ENCODE measurements around the gene KCNE4. TPM values are rescaled to one million over a fixed set of nuclear protein-coding genes. Genes with fewer than 3 reads are reported as not detected.

KCNE4 gene
- total RNA-seq, 3 donors from 2014 or later = 0.55 to 5.8 (median 2.0) TPM

GRCh38 chr2:223054193-223054781 is 2.3 kb downstream of the KCNE4 start:
- no peak for TF ChIP-seq CTCF (IDR thresholded peaks at IDR 0.05)
- H3K9me3 ChIP-seq = no peaks in the 10 kb centered on the region
- ATAC-seq = peak; percentile 14
- no peak overlapping the region for H3K4me3 ChIP-seq
- intact Hi-C loops (cut with DNase I, micrococcal nuclease) = no loop called here
- peaks cover 4% of the 10 kb centered on the region for H3K4me1 ChIP-seq (ENCODE audit: low read depth)
- DNase-seq = peak in 2 of 3 donors; percentile 25 to 48
- H3K36me3 ChIP-seq (ENCODE audit: low read depth) = no peaks in the 10 kb centered on the region

GRCh38 chr2:223055140-223055539 is 3.1 kb downstream of the KCNE4 start:
- intact Hi-C loops (cut with DNase I, micrococcal nuclease) = no loop called here
- no peak for ATAC-seq
- H3K9me3 ChIP-seq = no peaks in the 10 kb centered on the region
- peaks cover 4% of the 10 kb centered on the region for H3K4me1 ChIP-seq (ENCODE audit: low read depth)
- H3K36me3 ChIP-seq (ENCODE audit: low read depth) = no peaks in the 10 kb centered on the region
- no peak for DNase-seq
- no peak for TF ChIP-seq CTCF (IDR thresholded peaks at IDR 0.05)
- H3K4me3 ChIP-seq = no peak overlapping the region

- intact Hi-C loops (cut with DNase I, micrococcal nuclease) = no loop called here
- DNase-seq (no peak), ATAC-seq (no peak)
These were observed 3.8 kb downstream of the KCNE4 start for GRCh38 chr2:223055836-223056235.

GRCh38 chr2:223056701-223057418 is 4.9 kb downstream of the KCNE4 start:
- Histone ChIP-seq H3K4me3 (no peak overlapping the region), H3K9me3 (no peaks in the 10 kb centered on the region), H3K36me3 (ENCODE audit: low read depth) (no peaks in the 10 kb centered on the region), H3K4me1 (ENCODE audit: low read depth) (peaks cover 5% of the 10 kb centered on the region)
- intact Hi-C loops (cut with DNase I, micrococcal nuclease) = no loop called here
- DNase-seq (no peak), ATAC-seq (no peak)
- no peak for TF ChIP-seq CTCF (IDR thresholded peaks at IDR 0.05)

More at GRCh38 chr2:223055836-223056235, 3.8 kb downstream of the KCNE4 start:
- TF ChIP-seq CTCF (IDR thresholded peaks at IDR 0.05) = no peak
- Histone ChIP-seq H3K4me3 (no peak overlapping the region), H3K4me1 (ENCODE audit: low read depth) (peaks cover 7% of the 10 kb centered on the region), H3K9me3 (no peaks in the 10 kb centered on the region), H3K36me3 (ENCODE audit: low read depth) (no peaks in the 10 kb centered on the region)

GRCh38 chr2:223057569-223057968 is 5.6 kb downstream of the KCNE4 start:
- no peaks in the 10 kb centered on the region for H3K36me3 ChIP-seq (ENCODE audit: low read depth)
- no peak overlapping the region for H3K4me3 ChIP-seq
- intact Hi-C loops (cut with DNase I, micrococcal nuclease) = no loop called here
- peaks cover 3% of the 10 kb centered on the region for H3K4me1 ChIP-seq (ENCODE audit: low read depth)
- no peaks in the 10 kb centered on the region for H3K9me3 ChIP-seq
- DNase-seq (no peak), ATAC-seq (no peak)
- no peak for TF ChIP-seq CTCF (IDR thresholded peaks at IDR 0.05)

Data from mucosa of descending colon (tissue), 3 donors.